C4-2B (cell line): ENCODE measurements around the gene GPI.

Experiments
- H3K27ac ChIP-seq: fragments of 450-650 bp; 2 replicates; pipeline ENCODE4 v1.5.1; 2017
- ZFX ChIP-seq: fragments of 450-650 bp; IDR thresholded peaks from 2 replicates; pipeline ENCODE4 v1.6.1; 2017
- TF ChIP-seq, protein P1 (sequence below): fragments of 450-650 bp; conservative IDR thresholded peaks from 2 replicates; pipeline ENCODE4 v1.5.1; 2017; ENCODE audit warnings: mild to moderate bottlenecking

GPI gene

DNA sequence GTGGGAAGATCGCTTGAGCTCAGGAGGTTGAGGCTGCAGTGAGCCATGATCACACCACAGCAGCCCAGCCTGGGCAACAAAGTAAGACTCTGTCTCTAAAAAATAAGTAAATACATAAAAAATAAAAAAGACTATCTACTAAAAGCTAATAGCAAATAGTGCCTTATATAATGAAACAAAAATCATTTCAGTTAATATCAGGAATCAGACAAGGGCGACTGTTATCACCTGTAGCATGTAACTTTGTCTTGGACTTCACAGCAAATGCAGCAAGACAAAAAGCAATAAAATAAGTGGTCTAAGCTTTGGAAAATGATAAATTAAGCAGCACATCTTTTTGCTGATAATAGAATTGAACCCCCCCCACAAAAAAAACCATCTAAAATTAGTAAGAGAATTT, 21.2 kb upstream of the GPI start:
- no peak for TF ChIP-seq ZFX
- TF ChIP-seq, protein P1, sequence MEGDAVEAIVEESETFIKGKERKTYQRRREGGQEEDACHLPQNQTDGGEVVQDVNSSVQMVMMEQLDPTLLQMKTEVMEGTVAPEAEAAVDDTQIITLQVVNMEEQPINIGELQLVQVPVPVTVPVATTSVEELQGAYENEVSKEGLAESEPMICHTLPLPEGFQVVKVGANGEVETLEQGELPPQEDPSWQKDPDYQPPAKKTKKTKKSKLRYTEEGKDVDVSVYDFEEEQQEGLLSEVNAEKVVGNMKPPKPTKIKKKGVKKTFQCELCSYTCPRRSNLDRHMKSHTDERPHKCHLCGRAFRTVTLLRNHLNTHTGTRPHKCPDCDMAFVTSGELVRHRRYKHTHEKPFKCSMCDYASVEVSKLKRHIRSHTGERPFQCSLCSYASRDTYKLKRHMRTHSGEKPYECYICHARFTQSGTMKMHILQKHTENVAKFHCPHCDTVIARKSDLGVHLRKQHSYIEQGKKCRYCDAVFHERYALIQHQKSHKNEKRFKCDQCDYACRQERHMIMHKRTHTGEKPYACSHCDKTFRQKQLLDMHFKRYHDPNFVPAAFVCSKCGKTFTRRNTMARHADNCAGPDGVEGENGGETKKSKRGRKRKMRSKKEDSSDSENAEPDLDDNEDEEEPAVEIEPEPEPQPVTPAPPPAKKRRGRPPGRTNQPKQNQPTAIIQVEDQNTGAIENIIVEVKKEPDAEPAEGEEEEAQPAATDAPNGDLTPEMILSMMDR = no peak

DNA sequence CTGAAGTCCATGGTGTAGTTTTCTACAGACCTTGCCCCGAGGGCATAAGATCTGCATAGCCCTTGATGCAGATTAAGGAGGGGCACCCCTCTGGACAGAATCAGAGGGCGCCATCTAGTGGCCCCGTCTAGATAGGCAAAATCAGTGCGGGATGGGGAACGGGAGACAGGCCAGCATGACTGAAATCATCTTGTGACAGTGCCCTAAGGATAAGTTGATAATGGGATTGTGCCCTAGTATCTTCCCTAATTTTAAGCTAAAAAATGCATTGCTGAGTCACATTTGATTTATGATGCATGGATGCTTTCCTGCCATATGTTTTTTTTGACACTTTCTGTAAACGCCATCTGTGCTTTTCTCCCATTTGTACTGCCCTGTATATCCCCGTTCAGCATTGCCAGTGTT, 19.0 kb upstream of the GPI start:
- H3K27ac ChIP-seq = no peak overlapping the region
- TF ChIP-seq ZFX = no peak
- TF ChIP-seq, protein P1 = peak; percentile 97

More for the DNA sequence above, 21.2 kb upstream of the GPI start:
- H3K27ac ChIP-seq = no peak overlapping the region

DNA sequence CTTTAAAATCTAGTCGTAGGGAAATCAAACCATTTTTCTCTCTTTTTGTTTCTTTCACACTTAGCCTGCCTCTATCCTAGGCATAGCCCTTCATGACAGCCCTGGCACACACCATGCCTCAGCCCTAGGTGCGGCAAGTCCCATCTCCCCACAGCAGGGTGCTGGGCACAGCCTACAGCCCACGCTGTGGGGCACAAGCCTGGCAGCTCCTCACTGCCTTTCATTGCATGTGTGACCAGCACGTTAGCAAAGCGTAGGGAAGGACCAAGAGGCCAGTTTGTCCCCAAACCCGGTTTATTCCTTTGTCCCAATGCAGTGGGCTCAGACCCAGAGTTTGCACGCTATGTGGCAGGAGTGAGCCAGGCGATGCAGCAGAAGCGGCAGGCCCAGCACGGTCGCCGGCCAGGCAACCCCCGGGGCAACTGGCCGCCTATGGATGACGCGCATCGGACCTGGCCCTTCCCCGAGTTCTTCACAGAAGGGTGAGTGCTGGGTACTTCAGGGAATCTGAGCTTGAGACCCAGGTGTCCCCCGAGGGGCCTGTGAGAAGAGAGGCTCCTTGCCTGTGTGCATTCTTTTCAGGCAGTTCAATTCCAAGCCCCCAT, 17.3 kb upstream of the GPI start:
- TF ChIP-seq, protein P1 = no peak
- no peak for TF ChIP-seq ZFX
- no peak overlapping the region for H3K27ac ChIP-seq

DNA sequence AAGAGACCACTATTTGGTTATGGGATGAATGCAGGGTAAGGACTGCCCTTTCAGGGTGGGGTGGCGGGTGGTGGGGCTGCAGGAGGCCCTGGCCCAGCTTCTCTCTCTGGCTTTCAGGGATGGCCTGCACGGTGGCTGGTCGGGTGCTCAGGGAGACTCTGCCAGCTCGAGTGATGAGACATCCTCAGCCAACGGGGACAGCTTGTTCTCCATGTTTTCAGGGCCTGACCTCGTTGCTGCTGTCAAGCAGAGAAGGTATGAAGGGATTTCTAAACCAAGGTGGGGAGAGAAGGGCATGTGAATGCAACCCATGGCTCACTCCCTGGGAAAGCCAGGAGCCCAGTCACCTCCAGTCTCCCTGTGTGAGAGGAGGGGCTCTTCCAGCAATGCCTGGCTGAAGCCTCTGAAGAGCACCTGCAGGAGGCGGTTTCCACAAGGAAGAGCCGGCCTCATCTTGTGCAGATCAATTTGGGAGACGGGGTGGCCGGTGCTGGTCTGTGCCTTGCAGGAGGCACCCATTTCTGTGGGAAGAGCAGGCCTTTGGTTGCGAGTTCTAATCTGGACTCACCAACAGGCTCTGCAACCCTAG, 16.0 kb upstream of the GPI start:
- no peak overlapping the region for H3K27ac ChIP-seq
- no peak for TF ChIP-seq ZFX
- TF ChIP-seq, protein P1 = no peak

DNA sequence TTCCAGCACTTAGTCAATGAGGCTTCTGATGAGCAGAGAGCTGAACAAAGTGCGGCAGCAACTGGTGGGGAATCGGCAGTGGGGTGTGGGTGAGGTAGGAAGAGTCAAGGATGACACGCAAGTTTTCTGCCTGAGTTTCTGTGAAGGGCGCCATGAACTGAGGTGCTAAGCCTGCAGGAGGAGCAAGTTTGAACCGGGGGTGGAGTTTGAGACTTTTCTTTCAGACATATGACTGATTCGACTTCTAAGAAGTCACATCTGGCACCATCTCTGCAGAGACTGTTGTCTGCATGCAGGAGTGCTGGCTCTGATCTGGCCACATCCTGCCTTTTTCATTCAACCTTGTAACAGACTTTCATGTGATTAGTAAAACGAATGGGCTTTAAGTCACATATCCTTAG, 14.8 kb upstream of the GPI start:
- H3K27ac ChIP-seq = no peak overlapping the region
- TF ChIP-seq, protein P1 = no peak
- TF ChIP-seq ZFX = no peak

DNA sequence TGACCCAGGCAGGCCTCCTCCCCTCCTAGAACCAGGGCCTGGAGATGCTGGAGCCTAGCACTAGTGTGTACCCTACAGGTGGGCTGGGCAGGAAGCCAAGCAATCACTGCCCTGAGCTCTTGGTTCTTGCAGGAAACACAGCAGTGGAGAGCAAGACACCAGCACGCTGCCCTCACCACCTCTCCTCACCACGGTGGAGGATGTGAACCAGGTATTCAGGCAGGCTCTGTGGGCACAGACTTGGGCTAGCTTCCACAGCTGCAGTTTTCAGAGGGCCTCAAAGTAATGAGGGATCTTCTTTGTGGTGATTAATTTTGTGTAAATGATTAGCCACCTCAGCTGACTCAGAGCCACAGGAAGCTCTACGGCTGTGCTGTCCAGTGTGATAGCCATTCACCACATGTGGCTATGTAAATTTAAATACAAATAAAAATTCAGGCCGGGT, 13.6 kb upstream of the GPI start:
- no peak for TF ChIP-seq ZFX
- TF ChIP-seq, protein P1 = no peak
- no peak overlapping the region for H3K27ac ChIP-seq

DNA sequence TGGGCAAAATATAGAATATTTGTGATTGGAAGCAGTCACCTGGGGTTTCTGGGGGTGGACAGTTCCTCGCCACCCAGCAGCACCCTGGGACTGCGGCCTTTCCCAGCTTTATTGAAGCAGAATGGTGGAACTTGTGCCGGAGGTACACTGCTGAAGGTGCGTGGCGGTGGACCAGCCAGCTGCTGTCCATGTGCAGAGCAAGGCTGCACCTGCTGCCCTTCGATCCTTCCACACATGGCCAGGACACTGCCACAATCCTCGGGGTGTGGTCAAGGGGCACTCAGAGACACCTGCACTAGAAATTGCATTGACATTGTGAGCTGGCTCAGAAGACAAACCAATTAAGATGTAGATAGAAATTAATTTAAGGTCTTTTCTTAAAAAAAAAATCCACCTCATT, 11.4 kb upstream of the GPI start:
- no peak overlapping the region for H3K27ac ChIP-seq
- TF ChIP-seq, protein P1 = no peak
- no peak for TF ChIP-seq ZFX
